ENCODE data around the gene RBP3.

RBP3 gene

DNA sequence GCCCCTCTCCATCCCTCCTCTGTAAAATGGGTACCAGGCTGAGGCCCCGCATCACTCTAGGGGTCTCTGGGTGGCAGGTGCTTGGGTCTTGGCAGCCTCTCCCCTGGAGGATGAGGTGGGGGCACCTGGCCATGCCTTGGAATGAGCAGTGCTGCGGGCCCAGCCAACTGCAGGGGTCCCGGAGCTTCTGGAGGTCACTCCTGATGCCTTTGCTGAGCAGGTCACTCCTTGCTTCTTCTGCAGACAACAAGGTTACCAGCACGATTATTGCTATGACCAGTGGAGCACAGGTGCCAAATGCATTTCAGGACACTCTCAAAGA lies 58.3 kb downstream of the RBP3 start:
- Histone ChIP-seq H3K4ac (ENCODE audit: low read length) (no peak overlapping the region), H2AK5ac (ENCODE audit: low read depth, low read length) (no peak overlapping the region), H2BK120ac (ENCODE audit: low read depth, low read length) (peak overlapping the region; percentile 25), H2BK15ac (ENCODE audit: low read length) (peak overlapping the region; percentile 22), H3K18ac (ENCODE audit: low read length) (no peak overlapping the region), H3K9me3 (replicated peaks in 1 of 2; ENCODE audit: control insufficient read depth in 2 of 2, insufficient read depth in 1 of 2, low read depth in 1 of 2, low read length in 2 of 2) (peaks cover 0 to 3% of the 10 kb centered on the region in 2 donors), H3K27me3 (ENCODE audit: control insufficient read depth in 3 of 3, insufficient read depth in 3 of 3, low read depth in 1 of 3, low read length in 3 of 3) (peaks cover 0 to 5% (median 2%) of the 10 kb centered on the region in 3 experiments), H3K4me2 (ENCODE audit: insufficient read depth, low read length, poor library complexity, severe bottlenecking) (no peak overlapping the region), H2AFZ (ENCODE audit: low read length) (no peak overlapping the region), H3K27ac (replicated peaks; ENCODE audit: low read length) (no peak overlapping the region), H3K4me1 (ENCODE audit: control insufficient read depth in 2 of 2, insufficient read depth in 1 of 2, low read depth in 1 of 2, low read length in 2 of 2) (peaks cover 24 to 30% of the 10 kb centered on the region in 2 donors), H3K9ac (ENCODE audit: low read depth, low read length, poor library complexity) (no peak overlapping the region), H3K4me3 (ENCODE audit: low read length in 2 of 2) (no peak overlapping the region), H3K79me1 (ENCODE audit: low read depth, low read length) (no peaks in the 10 kb centered on the region), H2BK5ac (ENCODE audit: low read length) (no peak overlapping the region), H2BK12ac (ENCODE audit: low read length) (no peak overlapping the region), H4K91ac (ENCODE audit: low read depth, low read length, poor library complexity) (no peak overlapping the region), H3K14ac (ENCODE audit: low read length) (no peak overlapping the region), H4K8ac (ENCODE audit: low read depth, low read length) (no peak overlapping the region), H3K23ac (ENCODE audit: low read depth, low read length, poor library complexity) (no peak overlapping the region), H3K36me3 (replicated peaks in 1 of 2; ENCODE audit: control insufficient read depth in 2 of 2, insufficient read depth in 2 of 2, low read length in 2 of 2) (peaks cover 0 to 1% of the 10 kb centered on the region in 2 donors)
- no peak for DNase-seq (ENCODE audit: low spot score)
- no CpG with 5 or more reads among the region's 4 CpGs for WGBS, 2 donors (ENCODE audit: extremely low coverage in 2 of 2, insufficient read length in 2 of 2, insufficient replicate concordance in 1 of 2)

GRCh38 chr10:47406870-47407691 lies 58.9 kb downstream of the RBP3 start:
- H2BK120ac ChIP-seq (ENCODE audit: low read depth, low read length): peak overlapping the region; percentile 64
- no peak overlapping the region for H3K4ac ChIP-seq (ENCODE audit: low read length)
- H4K8ac ChIP-seq (ENCODE audit: low read depth, low read length): no peak overlapping the region
- no peak overlapping the region for H3K9ac ChIP-seq (ENCODE audit: low read depth, low read length, poor library complexity)
- H3K23ac ChIP-seq (ENCODE audit: low read depth, low read length, poor library complexity): no peak overlapping the region
- H3K9me3 ChIP-seq (replicated peaks in 1 of 2; ENCODE audit: control insufficient read depth in 2 of 2, insufficient read depth in 1 of 2, low read depth in 1 of 2, low read length in 2 of 2): peaks cover 0 to 3% of the 10 kb centered on the region in 2 donors
- no peak overlapping the region for H3K4me2 ChIP-seq (ENCODE audit: insufficient read depth, low read length, poor library complexity, severe bottlenecking)
- peak overlapping the region; percentile 44 for H3K18ac ChIP-seq (ENCODE audit: low read length)
- H3K27me3 ChIP-seq (ENCODE audit: control insufficient read depth in 3 of 3, insufficient read depth in 3 of 3, low read depth in 1 of 3, low read length in 3 of 3): peaks cover 0 to 5% (median 2%) of the 10 kb centered on the region in 3 experiments
- no peak overlapping the region for H2AFZ ChIP-seq (ENCODE audit: low read length)
- no peak overlapping the region for H3K14ac ChIP-seq (ENCODE audit: low read length)
- peaks cover 23 to 27% of the 10 kb centered on the region in 2 donors for H3K4me1 ChIP-seq (ENCODE audit: control insufficient read depth in 2 of 2, insufficient read depth in 1 of 2, low read depth in 1 of 2, low read length in 2 of 2)
- no peaks in the 10 kb centered on the region for H3K79me1 ChIP-seq (ENCODE audit: low read depth, low read length)
- peak overlapping the region; percentile 61 for H2BK15ac ChIP-seq (ENCODE audit: low read length)
- H3K36me3 ChIP-seq (replicated peaks in 1 of 2; ENCODE audit: control insufficient read depth in 2 of 2, insufficient read depth in 2 of 2, low read length in 2 of 2): peaks cover 0 to 1% of the 10 kb centered on the region in 2 donors
- no CpG with 5 or more reads among the region's 9 CpGs for WGBS, 2 donors (ENCODE audit: extremely low coverage in 2 of 2, insufficient read length in 2 of 2, insufficient replicate concordance in 1 of 2)
- H3K27ac ChIP-seq (replicated peaks; ENCODE audit: low read length): no peak overlapping the region
- no peak overlapping the region for H4K91ac ChIP-seq (ENCODE audit: low read depth, low read length, poor library complexity)
- H3K4me3 ChIP-seq (ENCODE audit: low read length in 2 of 2): no peak overlapping the region
- DNase-seq (ENCODE audit: low spot score): no peak
- H2AK5ac ChIP-seq (ENCODE audit: low read depth, low read length): no peak overlapping the region
- H2BK5ac ChIP-seq (ENCODE audit: low read length): no peak overlapping the region
- no peak overlapping the region for H2BK12ac ChIP-seq (ENCODE audit: low read length)
